Endothelial cell of hepatic sinusoid (primary cell): ENCODE data around the gene NOTCH1.

Experiments used
- in situ Hi-C: cut with HindIII; loops from 2 replicates; pipeline ENCODE4 v1.10.0; 2017; ENCODE audit warnings: low sequenced_read_pairs

The NOTCH1 gene

DNA sequence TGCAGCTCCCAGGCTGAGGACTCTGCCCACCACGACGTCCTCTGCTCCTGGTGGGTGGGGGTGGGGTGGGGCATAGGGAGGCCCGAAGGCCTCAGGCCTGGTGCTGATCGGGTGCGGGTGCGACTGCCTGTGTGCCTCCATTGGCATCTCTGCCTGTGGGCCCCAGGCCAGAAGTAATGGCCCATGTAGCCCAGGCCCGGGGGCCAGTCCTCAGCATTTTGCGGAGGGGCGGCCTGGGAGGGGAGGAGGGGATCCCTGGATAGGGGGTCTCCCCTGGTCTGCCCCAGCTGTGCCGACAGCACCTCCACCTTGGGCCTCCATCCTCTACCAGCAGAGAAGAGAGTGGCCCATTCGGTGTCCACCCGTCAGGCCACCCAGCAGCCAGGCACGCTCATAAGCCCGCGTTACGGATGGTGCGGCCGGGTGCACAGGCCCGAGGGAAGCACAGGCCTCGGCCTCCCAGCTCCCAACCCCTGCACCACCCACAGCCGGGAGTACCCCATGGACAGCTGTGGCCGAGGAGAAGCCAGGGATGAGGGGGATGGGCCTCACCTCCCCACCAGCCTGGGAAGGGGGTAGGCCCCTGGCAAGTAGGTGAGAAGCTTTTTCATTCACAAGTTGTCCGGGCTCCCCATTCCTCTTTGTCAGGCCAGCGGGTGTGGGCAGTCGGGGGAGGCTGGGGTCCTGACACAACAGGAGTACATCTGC, 1.8 kb upstream of the NOTCH1 start:
- in situ Hi-C loops = loop anchor here (10.0 kb wide), 1 partner anchor 183 kb away; the partner anchor contains the start of gene DNLZ

DNA sequence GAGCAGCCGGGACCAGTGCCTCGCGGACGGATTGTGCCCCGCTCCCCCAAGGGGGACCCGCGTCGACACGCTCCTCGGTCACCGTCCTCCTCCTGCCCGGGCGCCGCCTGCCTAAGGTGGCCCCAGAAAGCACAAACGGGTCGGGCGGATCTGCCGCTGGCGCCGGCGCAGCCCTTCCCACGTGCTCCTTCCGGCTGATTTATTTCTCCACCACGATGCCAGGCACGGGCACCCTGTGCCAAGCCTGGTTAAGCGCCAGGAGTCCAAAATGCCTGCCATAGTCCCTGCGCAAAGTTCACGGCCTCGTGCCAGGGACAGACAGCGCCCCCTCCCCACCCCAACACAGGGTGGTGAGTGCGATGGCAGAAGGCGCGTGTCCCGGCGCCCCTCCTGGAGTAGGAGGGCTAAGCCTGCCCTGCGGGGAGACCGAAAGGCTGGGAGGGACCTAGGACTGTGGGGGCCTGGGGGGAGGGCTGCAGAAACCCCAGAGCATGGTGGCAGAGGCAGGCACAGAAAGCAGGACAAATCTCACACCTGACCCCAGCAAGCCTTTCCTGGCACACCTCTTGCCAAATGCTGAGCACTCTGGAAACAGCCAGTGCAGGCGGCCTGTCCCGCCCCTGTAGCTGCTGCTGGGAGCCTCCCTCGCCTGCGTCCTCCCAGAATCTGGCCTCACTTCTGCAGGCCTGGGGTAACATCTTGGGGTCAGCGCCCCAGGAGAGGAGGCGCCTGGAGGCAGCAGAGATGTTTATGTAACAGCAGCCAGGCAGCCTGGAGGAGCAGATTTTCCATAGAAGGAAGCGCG, 1.1 kb upstream of the NOTCH1 start:
- in situ Hi-C loops = loop anchor here (10.0 kb wide), 1 partner anchor 182 kb away; the partner anchor contains the start of gene DNLZ

DNA sequence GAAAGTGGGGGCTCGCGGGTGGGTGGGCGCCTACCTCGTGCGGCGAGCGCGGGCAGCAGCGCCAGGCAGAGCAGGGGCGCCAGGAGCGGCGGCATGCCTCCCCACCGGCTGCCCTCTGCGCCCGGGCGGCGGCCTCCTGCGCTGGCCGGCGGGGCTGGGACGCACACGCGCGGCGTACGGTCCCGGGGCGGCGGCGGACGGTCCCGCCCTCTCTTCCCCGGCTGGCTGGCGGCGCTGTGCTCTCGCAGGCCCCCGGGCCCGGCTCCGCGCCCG, 220 bp downstream of the NOTCH1 start:
- in situ Hi-C loops = loop anchor here (10.0 kb wide), 1 partner anchor 181 kb away; the partner anchor contains the start of gene DNLZ

DNA sequence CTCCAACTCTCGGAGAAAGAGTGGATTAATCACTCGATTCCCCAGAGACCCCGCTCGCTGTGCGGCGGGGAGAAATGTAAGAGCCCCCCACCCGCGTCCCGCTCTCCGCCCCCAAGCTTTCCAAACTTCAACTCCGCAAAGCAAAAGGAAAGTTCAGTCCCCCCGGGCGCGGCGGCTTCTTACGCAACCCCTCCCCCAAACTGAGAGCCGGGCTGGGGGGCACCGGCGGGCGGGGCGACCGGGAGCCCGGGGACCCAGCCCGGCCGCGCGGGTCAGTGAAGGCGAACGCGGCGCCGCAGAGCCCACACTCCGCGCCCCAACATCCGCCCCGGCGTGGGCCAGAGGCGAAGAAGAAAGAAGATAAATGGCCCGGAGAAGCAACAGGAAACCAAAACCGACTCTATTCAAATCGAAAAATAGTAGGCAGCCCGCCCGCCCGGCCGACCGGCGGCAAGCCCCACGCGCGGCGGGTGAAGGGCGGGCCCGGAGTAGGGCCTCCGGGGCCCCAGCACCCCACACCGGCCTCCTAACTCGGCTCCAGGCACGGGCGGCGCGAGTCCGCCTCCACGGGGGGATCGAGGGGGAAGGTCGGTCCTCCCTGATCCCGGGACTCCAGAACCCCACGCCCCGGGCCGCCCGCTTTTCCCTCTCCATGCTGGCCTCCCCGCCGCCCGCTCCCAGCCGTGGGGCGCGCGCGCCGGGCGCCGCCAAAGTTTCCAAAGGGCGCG, 720 bp downstream of the NOTCH1 start:
- in situ Hi-C loops = loop anchor here (10.0 kb wide), 1 partner anchor 180 kb away; the partner anchor contains the start of gene DNLZ

DNA sequence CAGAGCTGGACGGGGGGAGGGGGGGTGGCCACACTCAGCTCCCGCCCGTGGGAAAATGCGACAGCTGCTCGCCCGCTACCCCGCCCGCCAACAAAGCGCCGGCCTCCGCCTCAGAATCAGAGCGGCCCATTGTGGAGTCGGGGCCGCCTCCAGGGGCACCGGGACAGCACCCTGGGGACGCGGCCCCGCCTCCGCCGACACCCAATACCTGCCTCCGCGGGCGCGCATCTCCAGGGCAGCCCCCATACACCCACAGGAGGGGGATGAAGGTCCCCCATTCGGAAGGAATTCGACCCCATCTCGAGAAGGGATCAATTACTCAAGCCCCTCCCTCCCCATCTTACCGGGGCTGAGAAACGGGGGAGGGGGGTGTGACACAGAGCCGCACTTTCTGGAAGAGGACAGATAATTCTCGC, 1.3 kb downstream of the NOTCH1 start:
- in situ Hi-C loops = loop anchor here (10.0 kb wide), 1 partner anchor 180 kb away; the partner anchor contains the start of gene DNLZ

DNA sequence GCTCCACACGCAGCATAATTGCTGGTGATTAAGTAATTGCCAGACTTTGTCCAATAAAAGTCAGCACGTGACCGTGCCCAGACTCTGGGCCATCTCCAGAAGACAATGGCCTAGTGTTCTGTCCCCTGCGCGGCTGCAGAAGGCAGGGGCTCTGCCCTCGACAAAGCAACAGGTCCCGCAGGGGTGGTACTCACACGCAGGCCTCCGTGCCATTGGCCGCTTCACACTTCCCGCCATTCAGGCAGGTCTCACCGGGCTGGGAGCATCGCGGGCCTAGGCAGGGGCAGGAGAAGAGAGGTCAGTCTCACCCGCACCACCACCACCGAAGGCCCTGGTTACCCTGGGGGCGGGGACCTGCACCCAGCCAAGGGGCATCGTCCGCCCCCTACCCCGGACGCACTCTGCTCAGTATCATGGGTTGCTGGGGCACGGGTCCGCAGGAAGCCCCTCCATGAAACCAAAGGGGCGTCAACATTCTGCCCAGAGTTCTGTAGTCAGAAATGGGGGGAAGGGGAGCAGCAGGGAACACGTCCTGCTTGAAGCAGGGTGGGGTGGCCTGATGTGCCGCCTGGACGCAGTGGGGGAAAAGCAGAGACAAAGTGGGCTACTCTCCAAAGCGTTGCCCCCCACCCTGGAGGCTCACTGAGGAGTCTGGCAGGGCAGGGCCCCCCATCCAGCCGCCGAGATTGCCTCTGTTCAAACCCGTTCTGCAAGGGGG, 1.9 kb downstream of the NOTCH1 start:
- in situ Hi-C loops = loop anchor here (10.0 kb wide), 1 partner anchor 179 kb away; the partner anchor contains the start of gene DNLZ

DNA sequence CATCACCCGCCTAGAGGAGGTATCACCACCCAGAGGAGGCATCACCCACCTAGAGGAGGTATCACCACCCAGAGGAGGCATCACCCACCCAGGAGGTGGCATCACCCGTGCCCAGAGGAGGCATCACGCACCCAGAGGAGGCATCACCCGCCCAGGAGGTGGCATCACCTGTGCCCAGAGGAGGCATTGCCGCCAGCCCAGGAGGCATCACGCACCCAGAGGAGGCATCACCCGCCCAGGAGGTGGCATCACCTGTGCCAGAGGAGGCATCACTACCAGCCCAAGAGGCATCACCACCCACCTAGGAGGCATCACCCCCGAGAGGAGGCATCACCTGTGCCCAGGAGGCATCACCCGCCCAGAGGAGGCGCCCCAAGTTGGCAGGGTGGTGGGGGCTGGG, 2.6 kb downstream of the NOTCH1 start:
- in situ Hi-C loops = loop anchor here (10.0 kb wide), 1 partner anchor 178 kb away; the partner anchor contains the start of gene DNLZ

DNA sequence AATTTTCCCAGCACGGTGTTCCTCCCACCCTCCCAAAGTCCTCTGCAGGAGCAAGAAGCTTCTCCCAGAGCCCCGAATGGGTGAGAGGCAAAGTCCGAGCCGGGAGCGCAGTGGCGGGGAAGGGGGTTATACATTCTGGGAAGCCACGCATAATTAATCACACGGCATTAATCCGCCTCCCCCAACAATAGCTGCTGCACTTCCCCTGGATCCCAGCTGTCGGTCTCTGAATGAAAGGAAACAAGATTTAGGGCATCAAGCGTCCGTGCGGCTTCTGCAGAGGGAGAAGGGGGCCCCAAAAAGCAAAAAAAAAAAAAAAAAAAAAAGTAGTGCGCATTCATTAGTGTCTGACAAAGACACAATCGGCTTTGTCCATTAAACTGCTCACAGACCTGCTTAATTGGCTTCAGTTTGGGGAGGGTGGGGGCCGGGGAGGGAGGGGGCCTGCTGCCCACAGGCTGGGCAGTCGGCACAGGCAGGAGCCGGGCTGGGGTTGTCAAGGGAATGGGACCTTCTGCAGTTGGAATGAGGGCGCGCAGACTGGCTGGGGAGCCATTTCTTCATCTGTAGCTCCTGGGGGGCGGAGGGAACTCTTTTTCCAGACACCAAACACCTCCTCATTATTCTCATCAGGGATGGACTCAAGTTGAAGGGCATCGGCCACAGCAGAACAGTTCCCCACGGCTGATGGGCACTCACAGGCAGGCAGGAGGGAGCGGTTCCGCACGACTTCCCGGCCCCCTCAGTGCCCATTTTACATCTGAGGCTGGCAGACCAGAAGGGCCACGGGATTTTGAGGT, 3.4 kb downstream of the NOTCH1 start:
- in situ Hi-C loops = loop anchor here (10.0 kb wide), 1 partner anchor 178 kb away; the partner anchor contains the start of gene DNLZ

DNA sequence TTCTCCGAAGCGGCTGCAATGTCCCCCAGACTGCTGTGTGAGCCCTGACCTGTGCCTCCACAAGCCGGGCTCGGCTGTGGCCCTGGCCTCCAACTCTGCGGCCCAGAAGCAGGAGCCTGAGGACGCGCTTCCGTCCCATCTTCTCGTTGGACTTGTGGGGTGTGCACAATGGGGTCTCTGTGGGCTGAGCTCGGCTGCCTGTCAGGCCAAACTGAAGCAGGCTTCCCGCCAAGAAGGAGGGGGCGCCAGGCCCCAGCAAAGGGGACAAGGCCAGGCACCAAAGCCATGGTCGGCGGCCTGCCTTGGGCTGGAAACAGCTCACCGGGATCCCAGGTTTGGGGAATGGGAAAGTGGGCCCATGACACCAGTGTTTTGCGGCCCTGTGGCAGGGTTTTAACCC, 4.1 kb downstream of the NOTCH1 start:
- in situ Hi-C loops = loop anchor here (10.0 kb wide), 1 partner anchor 177 kb away; the partner anchor contains the start of gene DNLZ

- in situ Hi-C loops = loop anchor here (10.0 kb wide), 1 partner anchor 176 kb away; the partner anchor contains the start of gene DNLZ
These were observed 4.7 kb downstream of the NOTCH1 start for GRCh38 chr9:136541179-136541578.

- in situ Hi-C loops = loop anchor here (10.0 kb wide), 1 partner anchor 175 kb away; the partner anchor contains the start of gene DNLZ
These were observed 6.1 kb downstream of the NOTCH1 start for GRCh38 chr9:136539427-136540421.

- in situ Hi-C loops = no loop called here
These were observed 7.0 kb downstream of the NOTCH1 start for GRCh38 chr9:136538599-136539426.

GRCh38 chr9:136537896-136538598, 7.8 kb downstream of the NOTCH1 start:
- in situ Hi-C loops = no loop called here

DNA sequence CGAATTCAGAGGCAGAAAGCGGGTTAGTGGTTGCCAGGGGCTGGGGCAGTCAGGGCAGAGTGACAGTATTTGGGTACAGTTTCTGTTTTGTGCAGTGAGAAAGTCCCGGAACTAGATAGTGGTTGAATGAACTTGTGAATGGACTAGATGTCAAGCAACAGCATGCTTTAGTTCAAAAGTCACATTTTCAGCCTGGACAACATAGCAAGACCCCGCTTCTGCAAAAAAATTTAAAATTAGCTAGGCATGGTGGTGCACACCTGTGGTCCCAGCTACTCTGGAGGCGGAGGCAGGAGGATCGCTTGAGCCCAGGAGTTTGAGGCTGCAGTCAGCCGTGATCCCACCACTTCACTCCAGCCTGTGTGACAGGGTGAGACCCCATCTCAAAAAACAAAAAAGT, 8.4 kb downstream of the NOTCH1 start:
- in situ Hi-C loops = no loop called here

DNA sequence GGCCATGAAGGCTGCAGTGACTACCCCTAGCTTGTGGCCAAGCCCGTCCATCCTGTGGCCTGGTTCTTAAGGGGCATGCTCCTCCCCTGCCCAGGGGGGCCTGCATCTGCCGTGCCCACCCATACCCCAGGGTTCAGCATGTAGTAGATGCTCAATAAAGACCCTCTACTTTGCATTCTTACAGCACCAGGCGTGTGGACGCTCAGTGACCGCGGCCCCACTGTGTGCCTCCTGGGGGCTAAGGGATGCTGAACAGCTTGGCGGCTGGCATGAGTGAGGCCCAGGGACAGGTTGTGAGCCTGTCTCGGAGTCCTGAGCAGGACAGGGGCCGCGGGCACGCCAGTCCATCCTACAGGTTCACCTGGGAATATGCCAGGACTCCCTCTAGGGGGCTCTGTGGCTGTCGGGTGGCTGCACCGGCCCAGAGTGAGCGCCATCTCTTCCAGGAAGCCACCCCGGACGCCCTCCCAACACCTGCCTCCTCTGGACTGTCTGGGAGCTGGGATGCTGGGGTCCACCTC, 9.1 kb downstream of the NOTCH1 start:
- in situ Hi-C loops = no loop called here

DNA sequence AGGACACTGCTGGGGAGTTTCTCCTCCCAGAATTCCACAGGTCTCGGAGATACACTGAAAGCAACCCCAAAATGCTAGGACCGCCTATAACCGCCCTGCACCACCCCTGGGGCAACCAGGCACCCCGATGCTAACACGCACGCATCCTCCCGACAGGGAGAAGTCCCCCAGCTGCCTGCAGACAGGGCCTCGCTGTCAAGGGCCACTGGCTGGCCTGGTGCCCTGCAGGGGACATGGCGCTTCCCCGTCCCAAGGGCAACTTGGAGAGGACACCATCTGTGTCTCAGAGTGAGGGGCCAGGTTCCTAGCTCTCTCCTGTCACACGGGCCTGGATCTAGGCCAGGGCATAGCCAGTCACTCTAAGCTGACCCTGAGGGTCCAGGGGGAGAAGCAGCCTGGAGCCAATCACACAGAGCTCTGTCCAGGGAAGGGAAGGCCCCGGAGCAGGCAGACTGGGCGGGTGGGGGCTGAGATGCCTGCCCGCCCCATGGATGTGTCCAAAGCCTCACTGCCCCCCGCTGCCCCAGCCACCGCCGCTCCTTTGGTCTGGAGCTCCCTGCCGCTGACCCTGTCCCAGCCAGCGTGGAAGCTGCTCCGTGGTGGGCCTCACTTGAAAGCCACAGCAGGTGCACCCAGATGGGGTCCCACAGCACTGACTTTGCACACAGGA, 9.7 kb downstream of the NOTCH1 start:
- in situ Hi-C loops = no loop called here
